Astrocyte (in vitro differentiated cells and primary cell): ENCODE measurements around the gene TTC7B. TPM values are rescaled to one million over a fixed set of nuclear protein-coding genes. Genes with fewer than 3 reads are reported as not detected.

Source experiments
- DNase-seq: peaks from one replicate; pipeline ENCODE4 v3.0.0-alpha.2; 2010; ENCODE audit warnings: low read depth
- FAIRE-seq: peaks from 2 replicates; lab custom pipeline; 2011; peaks lifted over from hg19 to GRCh38; lab: Jason Lieb, UNC
- H2AFZ ChIP-seq: 2 replicates; pipeline ENCODE4 v1.6.0; 2012; ENCODE audit warnings: low read depth, low read length, inconsistent platforms
- H3K27ac ChIP-seq: 2 replicates; pipeline ENCODE4 v1.5.1; 2011; ENCODE audit warnings: low read depth, low read length, inconsistent platforms
- H3K27me3 ChIP-seq: 2 replicates; pipeline ENCODE4 v1.6.0; 2011; ENCODE audit warnings: low read length, inconsistent platforms; ENCODE audit not compliant: insufficient read depth
- H3K36me3 ChIP-seq: 2 replicates; pipeline ENCODE4 v1.5.1; 2011; ENCODE audit warnings: low read length, inconsistent platforms; ENCODE audit not compliant: insufficient read depth
- H3K4me1 ChIP-seq: 2 replicates; pipeline ENCODE4 v1.5.1; 2011; ENCODE audit warnings: low read length, inconsistent platforms; ENCODE audit not compliant: insufficient read depth
- H3K4me2 ChIP-seq: 2 replicates; pipeline ENCODE4 v1.6.0; 2012; ENCODE audit warnings: low read length, inconsistent platforms
- H3K4me3 ChIP-seq: 2 replicates; pipeline ENCODE4 v1.5.1; 2011; ENCODE audit warnings: low read depth, mild to moderate bottlenecking, low read length, inconsistent platforms; ENCODE audit not compliant: insufficient read depth
- H3K79me2 ChIP-seq: 2 replicates; pipeline ENCODE4 v1.6.0; 2012; ENCODE audit warnings: mild to moderate bottlenecking, low read length, inconsistent platforms; ENCODE audit not compliant: insufficient read depth
- H3K9ac ChIP-seq: 2 replicates; pipeline ENCODE4 v1.6.0; 2012; ENCODE audit warnings: mild to moderate bottlenecking, low read length, inconsistent platforms
- H3K9me3 ChIP-seq: 2 replicates; pipeline ENCODE4 v1.5.1; 2012; ENCODE audit warnings: low read depth, mild to moderate bottlenecking, low read length, inconsistent platforms; ENCODE audit not compliant: insufficient read depth
- H4K20me1 ChIP-seq: 2 replicates; pipeline ENCODE4 v1.6.0; 2012; ENCODE audit warnings: low read length, inconsistent platforms; ENCODE audit not compliant: insufficient read depth
- H3K27ac Mint-ChIP-seq: one replicate; pipeline ENCODE4 v1.8.0; 2021; ENCODE audit warnings: mild to moderate bottlenecking, mixed read lengths; ENCODE audit not compliant: unreplicated experiment
- H3K27me3 Mint-ChIP-seq: one replicate; pipeline ENCODE4 v1.8.0; 2021; ENCODE audit warnings: low read depth, mixed read lengths; ENCODE audit not compliant: unreplicated experiment
- H3K36me3 Mint-ChIP-seq: one replicate; pipeline ENCODE4 v1.8.0; 2021; ENCODE audit warnings: low read depth, mixed read lengths; ENCODE audit not compliant: unreplicated experiment
- H3K4me1 Mint-ChIP-seq: one replicate; pipeline ENCODE4 v1.8.0; 2021; ENCODE audit warnings: low read depth, mixed read lengths; ENCODE audit not compliant: unreplicated experiment
- H3K4me3 Mint-ChIP-seq: one replicate; pipeline ENCODE4 v1.8.0; 2021; ENCODE audit warnings: mild to moderate bottlenecking, moderate library complexity, mixed read lengths; ENCODE audit not compliant: unreplicated experiment
- H3K9me3 Mint-ChIP-seq: one replicate; pipeline ENCODE4 v1.8.0; 2021; ENCODE audit warnings: mild to moderate bottlenecking, mixed read lengths; ENCODE audit not compliant: unreplicated experiment
- EZH2 ChIP-seq: IDR thresholded peaks from 2 replicates; pipeline ENCODE4 v1.6.1; 2012; ENCODE audit warnings: mild to moderate bottlenecking, low read length, inconsistent platforms; ENCODE audit not compliant: insufficient read depth
- total RNA-seq: library from RNA; stranded (reverse); gene quantifications from 2 replicates; pipeline ENCODE4 v1.2.1, GENCODE V29; 2021
- TF ChIP-seq, protein P1 (sequence below): IDR thresholded peaks from 2 replicates; pipeline ENCODE4 v1.5.1; 2011; ENCODE audit warnings: low read depth, mild to moderate bottlenecking, inconsistent platforms, low read length, moderate library complexity; ENCODE audit not compliant: insufficient read depth

Gene TTC7B
- total RNA-seq, 1 donor from 2014 or later, result 42.1 TPM

DNA sequence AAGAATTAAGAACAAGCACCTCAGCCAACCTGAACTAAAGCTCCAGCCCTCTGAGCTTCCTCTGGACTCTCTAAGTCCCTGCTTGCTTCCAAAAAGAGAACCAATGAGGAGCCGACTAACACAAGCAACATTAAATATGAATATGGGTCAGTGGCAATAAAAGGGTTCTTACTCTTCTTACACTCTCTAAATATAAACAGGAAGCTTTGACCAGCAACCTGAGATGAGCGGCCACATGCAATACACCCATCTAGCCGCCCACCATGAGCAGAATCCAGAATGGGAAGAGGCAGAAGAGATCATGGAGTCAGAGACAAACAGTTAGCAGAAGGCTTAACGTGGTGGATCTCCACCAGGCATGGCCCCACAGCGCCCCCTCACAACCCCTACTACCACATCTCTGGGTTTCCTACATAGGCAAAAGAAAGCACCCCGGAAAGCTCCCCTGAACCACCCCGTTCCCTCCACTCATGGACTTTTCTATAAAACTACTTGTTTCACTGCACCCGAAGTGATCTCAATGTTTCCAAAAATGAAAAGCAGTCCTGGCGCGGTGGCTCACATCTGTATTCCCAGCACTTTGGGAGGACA lies 59.4 kb downstream of the TTC7B start:
- Histone ChIP-seq H4K20me1 (peaks cover 3% of the 10 kb centered on the region), H3K9ac (no peak overlapping the region), H3K79me2 (no peaks in the 10 kb centered on the region), H3K4me3 (no peak overlapping the region), H3K9me3 (no peaks in the 10 kb centered on the region), H3K4me1 (no peaks in the 10 kb centered on the region), H3K36me3 (no peaks in the 10 kb centered on the region), H3K27me3 (no peaks in the 10 kb centered on the region), H3K27ac (no peak overlapping the region), H3K4me2 (no peak overlapping the region), H2AFZ (no peak overlapping the region)
- Mint-ChIP-seq H3K36me3 (peaks cover 3% of the 10 kb centered on the region), H3K4me3 (no peak overlapping the region), H3K9me3 (peaks cover 2% of the 10 kb centered on the region), H3K27ac (no peak overlapping the region), H3K27me3 (no peaks in the 10 kb centered on the region), H3K4me1 (peaks cover 3% of the 10 kb centered on the region)
- FAIRE-seq (no peak), DNase-seq (no peak)
- TF ChIP-seq EZH2, result no peak
- TF ChIP-seq, protein P1, sequence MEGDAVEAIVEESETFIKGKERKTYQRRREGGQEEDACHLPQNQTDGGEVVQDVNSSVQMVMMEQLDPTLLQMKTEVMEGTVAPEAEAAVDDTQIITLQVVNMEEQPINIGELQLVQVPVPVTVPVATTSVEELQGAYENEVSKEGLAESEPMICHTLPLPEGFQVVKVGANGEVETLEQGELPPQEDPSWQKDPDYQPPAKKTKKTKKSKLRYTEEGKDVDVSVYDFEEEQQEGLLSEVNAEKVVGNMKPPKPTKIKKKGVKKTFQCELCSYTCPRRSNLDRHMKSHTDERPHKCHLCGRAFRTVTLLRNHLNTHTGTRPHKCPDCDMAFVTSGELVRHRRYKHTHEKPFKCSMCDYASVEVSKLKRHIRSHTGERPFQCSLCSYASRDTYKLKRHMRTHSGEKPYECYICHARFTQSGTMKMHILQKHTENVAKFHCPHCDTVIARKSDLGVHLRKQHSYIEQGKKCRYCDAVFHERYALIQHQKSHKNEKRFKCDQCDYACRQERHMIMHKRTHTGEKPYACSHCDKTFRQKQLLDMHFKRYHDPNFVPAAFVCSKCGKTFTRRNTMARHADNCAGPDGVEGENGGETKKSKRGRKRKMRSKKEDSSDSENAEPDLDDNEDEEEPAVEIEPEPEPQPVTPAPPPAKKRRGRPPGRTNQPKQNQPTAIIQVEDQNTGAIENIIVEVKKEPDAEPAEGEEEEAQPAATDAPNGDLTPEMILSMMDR, result peak; percentile 2

DNA sequence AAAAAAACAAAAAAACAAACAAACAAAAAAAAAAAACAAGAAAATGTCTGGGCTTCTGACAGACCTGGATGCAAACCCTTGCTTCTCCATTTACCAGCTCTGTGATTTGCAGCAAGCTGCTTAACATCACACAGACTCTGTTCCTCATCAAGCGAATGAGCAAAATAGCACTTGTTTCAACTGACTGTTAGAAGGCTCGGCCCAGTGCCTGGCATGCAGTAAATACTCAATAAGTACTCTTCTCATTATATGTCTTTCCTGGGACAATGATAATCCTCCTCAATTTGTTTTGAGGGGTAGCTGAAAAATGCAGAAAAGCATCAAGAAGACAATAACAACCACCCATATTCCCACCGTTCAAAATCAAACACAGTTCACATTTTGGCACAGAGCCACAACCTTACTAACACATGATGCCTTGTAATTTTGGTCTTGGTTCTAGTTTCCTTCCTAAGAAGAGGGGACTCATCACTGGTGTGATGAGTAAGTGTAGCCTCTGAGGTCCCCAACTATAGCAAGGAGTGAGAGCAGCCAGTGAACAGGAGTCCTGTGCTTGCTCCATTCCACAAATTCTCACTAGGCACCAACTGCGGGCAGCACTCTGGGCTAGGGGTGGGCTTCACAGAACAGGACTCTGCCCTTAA lies 60.4 kb downstream of the TTC7B start:
- peaks cover 3% of the 10 kb centered on the region for H3K36me3 Mint-ChIP-seq
- H3K36me3 ChIP-seq, result no peaks in the 10 kb centered on the region
- DNase-seq (no peak), FAIRE-seq (no peak)
- no peak overlapping the region for H3K4me3 Mint-ChIP-seq
- no peaks in the 10 kb centered on the region for H3K27me3 Mint-ChIP-seq
- H3K9ac ChIP-seq, result no peak overlapping the region
- no peak overlapping the region for H3K27ac ChIP-seq
- no peaks in the 10 kb centered on the region for H3K9me3 ChIP-seq
- no peaks in the 10 kb centered on the region for H3K4me1 ChIP-seq
- H3K27me3 ChIP-seq, result no peaks in the 10 kb centered on the region
- H3K79me2 ChIP-seq, result no peaks in the 10 kb centered on the region
- H3K9me3 Mint-ChIP-seq, result no peaks in the 10 kb centered on the region
- H4K20me1 ChIP-seq, result peaks cover 3% of the 10 kb centered on the region
- no peak overlapping the region for H2AFZ ChIP-seq
- H3K4me1 Mint-ChIP-seq, result peaks cover 3% of the 10 kb centered on the region
- H3K4me3 ChIP-seq, result no peak overlapping the region
- TF ChIP-seq, protein P1, result no peak
- no peak for TF ChIP-seq EZH2
- no peak overlapping the region for H3K4me2 ChIP-seq
- H3K27ac Mint-ChIP-seq, result no peak overlapping the region

DNA sequence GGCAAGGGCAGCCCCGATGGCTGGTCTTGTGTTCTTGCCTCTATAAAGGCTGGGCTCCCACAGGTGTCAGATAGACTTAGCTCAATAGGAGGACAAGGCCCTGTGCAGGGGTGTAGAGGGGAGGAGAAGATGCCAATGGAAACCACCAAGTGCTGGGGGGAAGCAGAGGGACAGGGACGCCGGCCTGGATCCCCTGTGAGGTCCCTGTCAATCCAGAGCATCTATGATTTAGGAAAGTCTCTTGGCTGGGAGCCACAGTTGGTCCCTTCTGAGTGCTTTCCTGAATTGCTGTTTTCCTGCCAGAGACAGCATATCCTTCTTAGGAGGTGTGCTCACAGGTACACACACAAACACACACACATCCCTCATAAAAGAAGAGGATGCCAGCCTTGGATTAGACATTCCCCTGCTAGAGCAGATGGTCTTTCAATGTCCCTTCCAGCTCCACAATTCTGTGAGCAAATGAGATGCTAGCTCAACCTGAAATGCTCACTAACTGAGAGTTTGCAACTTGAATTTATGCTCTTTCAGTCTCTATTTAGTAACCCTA lies 62.7 kb downstream of the TTC7B start:
- FAIRE-seq (no peak), DNase-seq (no peak)
- Histone ChIP-seq H3K27ac (no peak overlapping the region), H3K27me3 (no peaks in the 10 kb centered on the region), H3K4me3 (no peak overlapping the region), H2AFZ (no peak overlapping the region), H3K36me3 (no peaks in the 10 kb centered on the region), H3K9ac (no peak overlapping the region), H4K20me1 (peaks cover 3% of the 10 kb centered on the region), H3K79me2 (no peaks in the 10 kb centered on the region), H3K4me1 (no peaks in the 10 kb centered on the region), H3K4me2 (no peak overlapping the region), H3K9me3 (no peaks in the 10 kb centered on the region)
- Mint-ChIP-seq H3K4me1 (no peaks in the 10 kb centered on the region), H3K9me3 (peaks cover 9% of the 10 kb centered on the region), H3K27me3 (no peaks in the 10 kb centered on the region), H3K27ac (no peak overlapping the region), H3K36me3 (peaks cover 6% of the 10 kb centered on the region), H3K4me3 (no peak overlapping the region)
- no peak for TF ChIP-seq EZH2
- TF ChIP-seq, protein P1, result no peak
